ENCODE results near the gene CRYBB3.

The CRYBB3 gene

DNA sequence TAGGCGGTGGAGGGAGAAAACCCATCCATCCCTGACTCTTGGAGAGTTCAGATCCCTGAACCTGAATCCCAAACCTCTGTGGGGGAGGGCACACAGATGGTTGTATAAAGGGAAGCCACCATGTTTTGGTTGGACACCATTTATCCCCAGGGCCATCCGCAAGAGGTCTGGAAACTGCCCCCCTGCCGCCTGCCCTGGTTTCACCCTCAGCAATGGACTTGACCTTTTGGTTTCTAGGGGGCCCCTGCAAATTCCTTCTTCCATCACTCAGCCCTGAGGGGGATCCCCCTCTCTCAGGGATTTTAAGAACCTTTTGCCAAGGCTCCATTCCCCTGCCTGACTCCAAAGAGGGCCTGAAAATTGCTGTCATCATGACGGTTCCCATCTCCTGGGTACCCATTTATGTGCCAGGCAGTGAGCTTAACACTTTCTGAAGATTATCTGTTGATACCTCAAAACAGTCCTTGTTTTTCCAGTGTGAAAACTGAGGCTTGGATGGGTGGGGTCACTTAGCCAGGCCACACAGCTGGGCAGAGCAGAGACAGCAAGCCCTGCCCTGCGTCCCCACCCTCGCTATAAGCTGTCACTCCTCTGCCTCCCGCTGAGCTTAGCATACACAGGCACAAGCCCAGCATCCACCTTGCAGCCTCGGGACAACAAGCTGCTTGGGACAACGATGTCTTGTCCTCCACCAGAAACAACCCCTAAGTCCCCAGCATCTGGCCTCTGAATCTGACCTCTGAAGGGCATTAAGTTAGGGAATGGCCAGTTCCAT, 33.2 kb upstream of the CRYBB3 start:
- TF ChIP-seq, protein P1, sequence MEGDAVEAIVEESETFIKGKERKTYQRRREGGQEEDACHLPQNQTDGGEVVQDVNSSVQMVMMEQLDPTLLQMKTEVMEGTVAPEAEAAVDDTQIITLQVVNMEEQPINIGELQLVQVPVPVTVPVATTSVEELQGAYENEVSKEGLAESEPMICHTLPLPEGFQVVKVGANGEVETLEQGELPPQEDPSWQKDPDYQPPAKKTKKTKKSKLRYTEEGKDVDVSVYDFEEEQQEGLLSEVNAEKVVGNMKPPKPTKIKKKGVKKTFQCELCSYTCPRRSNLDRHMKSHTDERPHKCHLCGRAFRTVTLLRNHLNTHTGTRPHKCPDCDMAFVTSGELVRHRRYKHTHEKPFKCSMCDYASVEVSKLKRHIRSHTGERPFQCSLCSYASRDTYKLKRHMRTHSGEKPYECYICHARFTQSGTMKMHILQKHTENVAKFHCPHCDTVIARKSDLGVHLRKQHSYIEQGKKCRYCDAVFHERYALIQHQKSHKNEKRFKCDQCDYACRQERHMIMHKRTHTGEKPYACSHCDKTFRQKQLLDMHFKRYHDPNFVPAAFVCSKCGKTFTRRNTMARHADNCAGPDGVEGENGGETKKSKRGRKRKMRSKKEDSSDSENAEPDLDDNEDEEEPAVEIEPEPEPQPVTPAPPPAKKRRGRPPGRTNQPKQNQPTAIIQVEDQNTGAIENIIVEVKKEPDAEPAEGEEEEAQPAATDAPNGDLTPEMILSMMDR (IDR thresholded peaks at IDR 0.05; ENCODE audit: low read depth, low read length, missing control alignments), result no peak
- H3K36me3 ChIP-seq (replicated peaks), result no peaks in the 10 kb centered on the region
- in situ Hi-C loops (cut with HindIII; ENCODE audit: low pct_ligation_motif_present, low sequenced_read_pairs), result no loop called here
- H3K27me3 ChIP-seq (replicated peaks), result no peaks in the 10 kb centered on the region
- no peak for DNase-seq
- no peak overlapping the region for H3K4me3 ChIP-seq (ENCODE audit: low read depth, low read length)
- H3K27ac ChIP-seq, result no peak overlapping the region

DNA sequence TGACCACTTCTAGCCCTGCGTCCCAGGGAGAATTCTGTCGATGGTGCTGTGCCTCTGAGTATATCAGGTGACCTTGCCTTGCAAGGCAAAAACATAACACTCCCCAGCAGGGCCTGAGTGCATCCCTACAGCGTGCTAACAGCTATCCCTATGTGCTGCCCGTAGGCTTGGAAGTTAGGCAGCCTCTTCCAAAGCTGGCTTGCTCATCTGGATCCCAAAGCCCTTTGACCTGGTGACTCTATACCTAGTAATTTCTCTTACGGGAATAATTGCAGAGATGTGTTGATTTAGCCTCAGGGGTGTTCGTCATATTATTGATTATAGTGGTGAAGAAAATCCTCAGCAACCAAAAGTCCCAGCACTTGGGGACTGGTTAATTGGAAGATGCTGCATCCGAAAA, 32.6 kb upstream of the CRYBB3 start:
- no peaks in the 10 kb centered on the region for H3K36me3 ChIP-seq (replicated peaks)
- TF ChIP-seq, protein P1 (IDR thresholded peaks at IDR 0.05; ENCODE audit: low read depth, low read length, missing control alignments), result no peak
- no peaks in the 10 kb centered on the region for H3K27me3 ChIP-seq (replicated peaks)
- no peak overlapping the region for H3K4me3 ChIP-seq (ENCODE audit: low read depth, low read length)
- H3K27ac ChIP-seq, result no peak overlapping the region
- DNase-seq, result no peak
- in situ Hi-C loops (cut with HindIII; ENCODE audit: low pct_ligation_motif_present, low sequenced_read_pairs), result no loop called here

DNA sequence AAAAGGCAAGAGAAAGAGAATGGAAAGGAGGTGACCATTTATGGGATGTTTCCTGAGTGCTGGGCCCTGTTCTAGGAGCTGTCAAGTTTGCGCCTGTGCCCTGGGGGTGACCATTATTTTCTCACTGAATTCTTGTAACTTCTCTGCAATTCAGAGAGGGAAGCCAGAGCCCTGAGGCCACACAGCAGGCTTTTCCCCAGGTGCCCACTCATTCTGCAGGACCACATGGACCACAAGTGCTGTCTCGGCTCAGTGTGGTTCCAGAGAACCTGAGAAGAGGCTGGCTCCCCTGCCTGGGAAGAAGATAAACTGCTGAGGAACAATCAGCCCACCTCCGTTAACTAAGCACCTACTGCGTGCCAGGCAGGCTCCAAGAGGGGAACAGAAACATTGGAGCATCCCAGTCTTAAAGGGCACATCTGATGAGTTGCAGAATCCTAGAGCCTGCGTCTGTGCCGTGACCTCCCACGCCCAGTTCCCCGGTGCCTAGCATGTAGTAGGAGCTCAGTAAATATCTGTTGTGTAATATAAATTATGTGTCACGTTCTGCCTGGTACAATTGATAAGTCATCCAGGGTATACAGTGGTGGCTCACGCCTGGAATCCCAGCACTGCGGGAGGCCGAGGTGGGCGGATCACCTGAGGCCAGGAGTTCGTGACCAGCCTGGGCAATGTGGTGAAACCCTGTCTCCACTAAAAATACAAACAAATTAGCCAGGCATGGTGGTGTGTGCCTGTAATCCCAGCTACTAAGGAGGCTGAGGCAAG, 31.6 kb upstream of the CRYBB3 start:
- in situ Hi-C loops (cut with HindIII; ENCODE audit: low pct_ligation_motif_present, low sequenced_read_pairs), result no loop called here
- H3K27ac ChIP-seq, result no peak overlapping the region
- TF ChIP-seq, protein P1 (IDR thresholded peaks at IDR 0.05; ENCODE audit: low read depth, low read length, missing control alignments), result no peak
- H3K36me3 ChIP-seq (replicated peaks), result no peaks in the 10 kb centered on the region
- H3K27me3 ChIP-seq (replicated peaks), result no peaks in the 10 kb centered on the region
- no peak for DNase-seq
- no peak overlapping the region for H3K4me3 ChIP-seq (ENCODE audit: low read depth, low read length)

DNA sequence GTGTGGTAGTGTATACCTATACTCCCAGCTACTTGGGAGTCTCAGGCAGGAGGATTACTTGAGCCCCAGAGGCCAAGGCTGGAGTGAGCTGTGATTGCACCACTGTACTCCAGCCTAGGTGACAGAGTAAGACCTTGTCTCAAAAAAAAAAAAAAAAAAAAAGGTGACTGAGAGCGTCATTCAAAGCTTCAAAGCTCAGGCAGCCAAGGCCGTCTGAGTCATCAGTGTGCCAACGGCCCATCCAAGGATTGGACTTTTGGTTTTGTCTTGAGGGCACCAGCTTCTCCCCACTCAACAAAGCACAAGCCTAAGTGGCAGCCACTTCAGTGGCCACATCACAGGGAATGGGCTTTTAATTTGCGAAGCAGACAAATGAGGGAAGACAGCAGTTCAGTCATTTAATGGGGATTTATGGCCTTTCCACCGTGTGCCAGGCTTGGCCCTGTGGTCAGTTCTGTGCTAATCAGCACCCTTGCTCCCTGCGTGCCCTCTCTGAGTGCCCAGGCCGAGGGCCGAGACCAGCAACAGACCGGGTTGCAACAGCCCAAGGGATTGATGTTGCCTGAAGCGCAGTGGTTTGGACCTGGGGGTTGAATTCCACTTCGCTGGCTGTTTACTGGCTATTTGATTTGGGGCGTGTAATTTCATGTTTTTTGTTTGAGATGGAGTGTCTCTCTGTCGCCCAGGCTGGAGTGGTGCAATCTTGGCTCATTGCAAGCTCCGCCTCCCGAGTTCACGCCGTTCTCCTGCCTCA, 30.2 kb upstream of the CRYBB3 start:
- H3K4me3 ChIP-seq (ENCODE audit: low read depth, low read length), result no peak overlapping the region
- DNase-seq, result no peak
- no peaks in the 10 kb centered on the region for H3K36me3 ChIP-seq (replicated peaks)
- in situ Hi-C loops (cut with HindIII; ENCODE audit: low pct_ligation_motif_present, low sequenced_read_pairs), result no loop called here
- TF ChIP-seq, protein P1 (IDR thresholded peaks at IDR 0.05; ENCODE audit: low read depth, low read length, missing control alignments), result no peak
- no peaks in the 10 kb centered on the region for H3K27me3 ChIP-seq (replicated peaks)
- H3K27ac ChIP-seq, result no peak overlapping the region

DNA sequence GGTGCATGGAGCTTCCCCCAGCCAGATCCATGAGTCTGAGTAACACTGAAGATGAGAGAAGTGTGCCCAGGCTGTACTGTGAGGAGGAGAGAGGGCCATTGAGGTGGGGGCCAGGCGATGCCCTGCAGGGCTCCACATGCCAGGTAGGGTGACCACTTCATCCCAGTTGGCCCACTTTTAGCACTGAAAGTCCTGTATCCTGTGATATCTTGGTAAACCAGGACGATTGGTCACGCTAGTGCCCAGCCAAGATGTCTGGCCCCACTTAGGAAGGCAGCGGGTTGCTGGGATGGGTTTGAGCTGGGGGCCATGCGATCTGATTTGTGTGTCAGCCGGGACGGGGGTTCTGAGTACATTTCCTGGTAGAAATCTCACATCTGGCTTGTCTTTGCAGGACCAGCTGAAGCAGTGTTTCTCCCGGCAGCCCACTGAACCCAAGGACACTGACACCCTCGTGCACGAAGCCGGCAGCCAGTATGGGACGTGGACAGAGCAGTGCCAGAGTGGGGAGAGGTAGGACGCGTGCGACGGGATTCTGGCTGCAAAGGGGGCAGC, 29.2 kb upstream of the CRYBB3 start:
- TF ChIP-seq, protein P1 (IDR thresholded peaks at IDR 0.05; ENCODE audit: low read depth, low read length, missing control alignments), result no peak
- Histone ChIP-seq H3K27me3 (replicated peaks) (no peaks in the 10 kb centered on the region), H3K36me3 (replicated peaks) (no peaks in the 10 kb centered on the region), H3K27ac (no peak overlapping the region), H3K4me3 (ENCODE audit: low read depth, low read length) (no peak overlapping the region)
- in situ Hi-C loops (cut with HindIII; ENCODE audit: low pct_ligation_motif_present, low sequenced_read_pairs), result no loop called here
- no peak for DNase-seq

Measured in brain microvascular endothelial cell (primary cell).